GM12872 (cell line): ENCODE results near the gene GRIK3.

Experiments used
- TF ChIP-seq, protein P1 (sequence below): IDR thresholded peaks from 3 replicates; pipeline ENCODE4 v1.5.1; 2011; ENCODE audit warnings: low read depth, mild to moderate bottlenecking, low read length, moderate library complexity; ENCODE audit not compliant: insufficient read depth

Gene GRIK3

GRCh38 chr1:36922593-36923426 lies 111.5 kb downstream of the GRIK3 start:
- TF ChIP-seq, protein P1, sequence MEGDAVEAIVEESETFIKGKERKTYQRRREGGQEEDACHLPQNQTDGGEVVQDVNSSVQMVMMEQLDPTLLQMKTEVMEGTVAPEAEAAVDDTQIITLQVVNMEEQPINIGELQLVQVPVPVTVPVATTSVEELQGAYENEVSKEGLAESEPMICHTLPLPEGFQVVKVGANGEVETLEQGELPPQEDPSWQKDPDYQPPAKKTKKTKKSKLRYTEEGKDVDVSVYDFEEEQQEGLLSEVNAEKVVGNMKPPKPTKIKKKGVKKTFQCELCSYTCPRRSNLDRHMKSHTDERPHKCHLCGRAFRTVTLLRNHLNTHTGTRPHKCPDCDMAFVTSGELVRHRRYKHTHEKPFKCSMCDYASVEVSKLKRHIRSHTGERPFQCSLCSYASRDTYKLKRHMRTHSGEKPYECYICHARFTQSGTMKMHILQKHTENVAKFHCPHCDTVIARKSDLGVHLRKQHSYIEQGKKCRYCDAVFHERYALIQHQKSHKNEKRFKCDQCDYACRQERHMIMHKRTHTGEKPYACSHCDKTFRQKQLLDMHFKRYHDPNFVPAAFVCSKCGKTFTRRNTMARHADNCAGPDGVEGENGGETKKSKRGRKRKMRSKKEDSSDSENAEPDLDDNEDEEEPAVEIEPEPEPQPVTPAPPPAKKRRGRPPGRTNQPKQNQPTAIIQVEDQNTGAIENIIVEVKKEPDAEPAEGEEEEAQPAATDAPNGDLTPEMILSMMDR: no peak

GRCh38 chr1:36922071-36922470 lies 112.2 kb downstream of the GRIK3 start:
- TF ChIP-seq, protein P1: no peak

GRCh38 chr1:36920801-36921405 lies 113.4 kb downstream of the GRIK3 start:
- TF ChIP-seq, protein P1: no peak

DNA sequence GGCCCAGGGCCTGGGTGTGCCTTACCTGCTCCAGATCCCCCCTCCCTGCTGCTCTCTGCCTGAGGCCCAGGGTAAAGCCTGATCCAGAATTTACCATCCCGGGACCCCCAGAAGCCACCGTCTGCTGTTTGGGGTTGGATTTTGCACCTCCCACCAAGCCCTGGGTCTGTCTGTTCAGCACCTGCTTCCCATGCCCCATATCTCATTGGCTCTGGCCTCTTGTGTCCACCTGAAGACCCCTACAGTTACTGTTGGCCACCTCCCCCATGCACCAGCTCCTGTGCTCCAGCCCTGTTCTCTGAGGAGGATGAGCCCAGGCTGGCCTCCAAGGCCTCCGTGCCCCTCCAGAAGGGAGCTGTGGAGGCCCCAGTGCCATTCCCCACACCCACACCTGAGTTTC lies 113.9 kb downstream of the GRIK3 start:
- TF ChIP-seq, protein P1: no peak

- TF ChIP-seq, protein P1: no peak
These were observed 114.7 kb downstream of the GRIK3 start for GRCh38 chr1:36919491-36920145.

- TF ChIP-seq, protein P1: no peak
These were observed 115.7 kb downstream of the GRIK3 start for GRCh38 chr1:36918604-36919003.

DNA sequence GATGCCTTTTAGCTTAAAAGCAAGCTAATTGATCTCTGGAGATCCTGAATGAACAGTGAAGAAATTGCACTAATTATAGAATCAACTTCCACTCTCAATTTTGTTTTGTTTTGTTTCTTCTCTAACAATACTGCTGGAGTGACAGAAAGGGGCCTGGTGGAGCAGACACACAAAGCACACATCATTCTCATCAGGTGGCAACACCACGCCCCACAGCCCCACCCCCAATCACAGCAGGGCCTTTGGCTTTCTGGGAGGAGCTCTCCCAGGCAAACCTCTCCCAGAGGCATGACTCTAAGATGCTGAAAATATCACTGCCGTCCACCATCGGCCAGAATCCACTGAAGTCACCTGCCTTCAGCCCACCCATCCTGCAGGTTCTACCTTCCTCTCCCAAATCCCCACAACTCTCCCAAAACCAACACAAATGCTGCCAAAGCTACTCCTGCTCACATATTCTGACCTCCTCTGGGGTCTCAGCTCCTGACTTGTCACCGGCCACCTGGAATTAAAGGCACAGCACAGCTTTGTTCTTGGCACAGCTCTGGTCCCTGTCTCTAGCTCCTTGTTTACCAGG lies 120.7 kb downstream of the GRIK3 start:
- TF ChIP-seq, protein P1: no peak
